ENCODE data around the gene EMX1. TPM values are rescaled to one million over a fixed set of nuclear protein-coding genes. Genes with fewer than 3 reads are reported as not detected.

EMX1 gene
- total RNA-seq, 1 donor from 2014 or later: 0.43 TPM

- peaks cover 9% of the 10 kb centered on the region for H3K4me1 Mint-ChIP-seq
Observed at GRCh38 chr2:72887740-72888437, 29.4 kb upstream of the EMX1 start.

DNA sequence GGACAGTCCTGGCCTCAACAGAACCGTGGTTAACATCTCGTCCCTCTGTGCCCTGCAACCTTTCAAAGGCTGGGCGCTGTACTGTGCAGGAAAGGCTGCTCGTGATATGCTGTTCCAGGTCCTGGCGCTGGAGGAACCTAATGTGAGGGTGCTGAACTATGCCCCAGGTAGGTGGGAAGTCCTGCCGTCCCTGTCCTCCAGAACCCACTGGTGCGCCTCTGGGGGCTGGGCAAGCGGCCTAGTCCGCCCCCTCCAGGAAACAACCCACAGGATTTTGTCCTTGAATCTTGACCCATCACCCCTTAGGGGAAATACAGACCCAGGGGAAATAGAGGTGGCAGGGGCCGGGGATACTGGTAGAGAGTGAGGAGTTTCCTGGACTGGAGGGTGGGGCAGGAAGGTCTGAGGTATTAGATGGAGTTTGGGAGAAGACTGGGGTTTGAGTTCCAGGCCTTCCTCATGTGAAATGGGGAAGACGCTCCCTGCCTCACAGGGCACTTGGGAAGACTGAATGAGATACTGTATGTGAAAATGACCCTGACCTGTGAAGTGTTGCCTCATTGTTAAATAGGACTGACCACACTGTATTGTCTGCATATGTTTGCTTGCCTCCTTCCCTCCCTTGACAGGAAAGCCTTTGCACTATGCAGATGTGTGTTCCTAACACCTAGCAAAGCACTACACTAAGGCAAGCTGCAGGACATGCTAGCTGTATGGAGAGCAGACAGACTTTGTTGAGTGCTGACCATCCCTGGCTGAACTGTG, 28.7 kb upstream of the EMX1 start:
- H3F3A ChIP-seq (ENCODE audit: low read depth): peaks cover 17% of the 10 kb centered on the region
- Mint-ChIP-seq H3K9me3 (no peaks in the 10 kb centered on the region), H3K4me3 (peak overlapping the region; percentile 64), H3K27ac (no peak overlapping the region), H3K36me3 (no peaks in the 10 kb centered on the region), H3K27me3 (ENCODE audit: insufficient read depth, low read depth) (peaks cover 42% of the 10 kb centered on the region), H3K4me1 (peaks cover 9% of the 10 kb centered on the region)
- no peak for DNase-seq (ENCODE audit: low spot score)
- H3K36me3 ChIP-seq: no peaks in the 10 kb centered on the region
- H2AFZ ChIP-seq (replicated peaks): no peak overlapping the region
- no peaks in the 10 kb centered on the region for H3K4me1 ChIP-seq
- H3K27me3 ChIP-seq: peaks cover 67% of the 10 kb centered on the region
- no peak overlapping the region for H3K27ac ChIP-seq
- H4K20me1 ChIP-seq (ENCODE audit: low read depth): peaks cover 10% of the 10 kb centered on the region
- H3K4me2 ChIP-seq: no peak overlapping the region
- no peak for TF ChIP-seq EZH2 (IDR thresholded peaks at IDR 0.05)
- TF ChIP-seq EZH2phosphoT487 (IDR thresholded peaks at IDR 0.05): no peak
- no peak for TF ChIP-seq CTCF (IDR thresholded peaks at IDR 0.05)
- no peak overlapping the region for H3K4me3 ChIP-seq
- H3K9ac ChIP-seq: no peak overlapping the region
- no peaks in the 10 kb centered on the region for H3K9me3 ChIP-seq (ENCODE audit: low read depth)
- no peaks in the 10 kb centered on the region for H3K79me2 ChIP-seq (ENCODE audit: low read depth)

More at GRCh38 chr2:72887740-72888437, 29.4 kb upstream of the EMX1 start:
- H3K4me1 ChIP-seq: no peaks in the 10 kb centered on the region
- no peak overlapping the region for H3K9ac ChIP-seq
- no peak overlapping the region for H3K27ac ChIP-seq
- Mint-ChIP-seq H3K27me3 (ENCODE audit: insufficient read depth, low read depth) (peaks cover 43% of the 10 kb centered on the region), H3K27ac (no peak overlapping the region), H3K9me3 (no peaks in the 10 kb centered on the region), H3K4me3 (peak overlapping the region; percentile 82), H3K36me3 (no peaks in the 10 kb centered on the region)
- TF ChIP-seq EZH2phosphoT487 (IDR thresholded peaks at IDR 0.05): no peak
- peak; percentile 41 for TF ChIP-seq EZH2 (IDR thresholded peaks at IDR 0.05)
- TF ChIP-seq CTCF (IDR thresholded peaks at IDR 0.05): peak; percentile 91
- peak overlapping the region; percentile 84 for H3K4me2 ChIP-seq
- peak; percentile 94 for DNase-seq (ENCODE audit: low spot score)
- no peaks in the 10 kb centered on the region for H3K79me2 ChIP-seq (ENCODE audit: low read depth)
- no peaks in the 10 kb centered on the region for H3K36me3 ChIP-seq
- peak overlapping the region; percentile 80 for H2AFZ ChIP-seq (replicated peaks)
- H3K27me3 ChIP-seq: peaks cover 73% of the 10 kb centered on the region
- H3K9me3 ChIP-seq (ENCODE audit: low read depth): no peaks in the 10 kb centered on the region
- peak overlapping the region; percentile 51 for H3K4me3 ChIP-seq
- peaks cover 15% of the 10 kb centered on the region for H4K20me1 ChIP-seq (ENCODE audit: low read depth)
- peaks cover 17% of the 10 kb centered on the region for H3F3A ChIP-seq (ENCODE audit: low read depth)

- Histone ChIP-seq H3K4me3 (no peak overlapping the region), H3K27ac (no peak overlapping the region), H3F3A (ENCODE audit: low read depth) (peaks cover 17% of the 10 kb centered on the region), H4K20me1 (ENCODE audit: low read depth) (peaks cover 6% of the 10 kb centered on the region), H3K4me1 (peaks cover 3% of the 10 kb centered on the region), H3K79me2 (ENCODE audit: low read depth) (no peaks in the 10 kb centered on the region), H3K27me3 (peaks cover 66% of the 10 kb centered on the region), H2AFZ (replicated peaks) (no peak overlapping the region), H3K9me3 (ENCODE audit: low read depth) (no peaks in the 10 kb centered on the region), H3K4me2 (no peak overlapping the region), H3K9ac (no peak overlapping the region), H3K36me3 (no peaks in the 10 kb centered on the region)
- peaks cover 48% of the 10 kb centered on the region for H3K27me3 Mint-ChIP-seq (ENCODE audit: insufficient read depth, low read depth)
- no peaks in the 10 kb centered on the region for H3K36me3 Mint-ChIP-seq
- H3K27ac Mint-ChIP-seq: no peak overlapping the region
- no peak for TF ChIP-seq EZH2 (IDR thresholded peaks at IDR 0.05)
- no peak for TF ChIP-seq CTCF (IDR thresholded peaks at IDR 0.05)
- no peak for TF ChIP-seq EZH2phosphoT487 (IDR thresholded peaks at IDR 0.05)
- no peaks in the 10 kb centered on the region for H3K9me3 Mint-ChIP-seq
- DNase-seq (ENCODE audit: low spot score): no peak
- H3K4me1 Mint-ChIP-seq: peaks cover 12% of the 10 kb centered on the region
- no peak overlapping the region for H3K4me3 Mint-ChIP-seq
Observed at GRCh38 chr2:72889991-72890390, 27.3 kb upstream of the EMX1 start.
